Liver (tissue), 9 donors: ENCODE results near the gene GHRHR. TPM values are rescaled to one million over a fixed set of nuclear protein-coding genes. Genes with fewer than 3 reads are reported as not detected.

ENCODE experiments used
- DNase-seq: peaks from one replicate; pipeline ENCODE4 v3.0.0-alpha.2; 2017; ENCODE audit warnings: low spot score
- H3K27ac ChIP-seq, 2 donors: one replicate each; pipeline ENCODE4 v1.7.0; 2013; ENCODE audit warnings: inconsistent platforms in 2 of 2, low read length in 2 of 2, control low read depth in 1 of 2, low read depth in 1 of 2, mild to moderate bottlenecking in 1 of 2
- H3K27me3 ChIP-seq, 4 donors: one replicate each; pipeline versions ENCODE4 v1.6.1 to v1.7.0; 2013; ENCODE audit warnings: low read length in 3 of 4, inconsistent platforms in 1 of 4, mild to moderate bottlenecking in 1 of 4, moderate library complexity in 1 of 4; ENCODE audit not compliant: control insufficient read depth in 4 of 4, insufficient read depth in 4 of 4
- H3K36me3 ChIP-seq, 4 donors: one replicate each; pipeline versions ENCODE4 v1.6.1 to v1.7.0; 2013; ENCODE audit warnings: low read length in 3 of 4, mild to moderate bottlenecking in 3 of 4, low read depth in 1 of 4, moderate library complexity in 1 of 4; ENCODE audit not compliant: control insufficient read depth in 4 of 4, insufficient read depth in 3 of 4
- H3K4me1 ChIP-seq, 4 donors: one replicate each; pipeline versions ENCODE4 v1.6.1 to v1.7.0; 2013; ENCODE audit warnings: low read length in 3 of 4, mild to moderate bottlenecking in 3 of 4, moderate library complexity in 1 of 4; ENCODE audit not compliant: control insufficient read depth in 4 of 4, insufficient read depth in 4 of 4
- H3K4me3 ChIP-seq, 3 donors: one replicate each; pipeline versions ENCODE4 v1.6.1 to v1.7.0; 2013; ENCODE audit warnings: low read length in 3 of 3, control low read depth in 1 of 3, low read depth in 1 of 3, mild to moderate bottlenecking in 1 of 3
- H3K9ac ChIP-seq, 2 donors: one replicate each; pipeline ENCODE4 v1.7.0; 2013; ENCODE audit warnings: low read length in 2 of 2, mild to moderate bottlenecking in 2 of 2, moderate library complexity in 2 of 2, control low read depth in 1 of 2, low read depth in 1 of 2
- H3K9me3 ChIP-seq, 4 donors: one replicate each; pipeline versions ENCODE4 v1.6.1 to v1.7.0; 2013; ENCODE audit warnings: low read length in 3 of 4; ENCODE audit not compliant: control insufficient read depth in 4 of 4
- CTCF ChIP-seq: fragments of 150-350 bp; IDR thresholded peaks from 2 replicates; pipeline ENCODE4 v1.5.1; 2017; ENCODE audit warnings: improper control_type of control experiment, low read depth, low read length; ENCODE audit not compliant: missing input control
- FOXA1 ChIP-seq: IDR thresholded peaks from 2 replicates; pipeline ENCODE4 v1.6.1; 2016; ENCODE audit warnings: antibody characterized with exemption
- FOXA2 ChIP-seq: IDR thresholded peaks from 2 replicates; pipeline ENCODE4 v1.6.1; 2016; ENCODE audit warnings: antibody characterized with exemption
- HNF4G ChIP-seq: IDR thresholded peaks from 2 replicates; pipeline ENCODE4 v1.6.1; 2016; ENCODE audit warnings: antibody characterized with exemption
- MAX ChIP-seq: IDR thresholded peaks from 2 replicates; pipeline ENCODE4 v1.6.1; 2016; ENCODE audit warnings: antibody characterized with exemption
- NR2F2 ChIP-seq: IDR thresholded peaks from 2 replicates; pipeline ENCODE4 v1.6.1; 2016; ENCODE audit warnings: antibody characterized with exemption
- RAD21 ChIP-seq, 2 donors: IDR thresholded peaks; 2 replicates each; pipeline ENCODE4 v1.6.1; 2016; ENCODE audit warnings: antibody characterized with exemption in 2 of 2, mild to moderate bottlenecking in 2 of 2
- REST ChIP-seq: IDR thresholded peaks from 2 replicates; pipeline ENCODE4 v1.6.1; 2016; ENCODE audit warnings: antibody characterized with exemption, mild to moderate bottlenecking
- RXRA ChIP-seq, 2 donors: IDR thresholded peaks; 2 replicates each; pipeline ENCODE4 v1.6.1; 2017 to 2018; ENCODE audit warnings: antibody characterized with exemption in 2 of 2, mild to moderate bottlenecking in 1 of 2
- SP1 ChIP-seq: IDR thresholded peaks from 2 replicates; pipeline ENCODE4 v1.6.1; 2018; ENCODE audit warnings: antibody characterized with exemption, mild to moderate bottlenecking
- ZBTB33 ChIP-seq: IDR thresholded peaks from 2 replicates; pipeline ENCODE4 v1.6.1; 2016; ENCODE audit warnings: antibody characterized with exemption
- WGBS: extraction: QIAGEN DNeasy Blood & Tissue Kit; methylation state at CpG from one replicate; pipeline ENCODE4 v1.1.7; 2013; 5-methylcytosine and 5-hydroxymethylcytosine counted together
- polyA plus RNA-seq, 2 donors: library from polyadenylated mRNA; stranded (reverse) in 1 of 2; unstranded in 1 of 2; fragments of 200-250 nt in 1 of 2; fragments of >200 nt in 1 of 2; fragmentation: Nextera tagmentation in 1 of 2; extraction: Ambion mirVana in 1 of 2; gene quantifications; one replicate each; pipeline versions ENCODE4 v1.2.1 to v1.2.3, GENCODE V29; 2013 to 2015
- total RNA-seq, 2 donors: library from RNA; depleted of rRNA; stranded (reverse); fragments of >200 nt; gene quantifications; one replicate each; pipeline ENCODE4 v1.2.3, GENCODE V29; 2014
- TF ChIP-seq, protein P1 (sequence below): IDR thresholded peaks from 2 replicates; pipeline ENCODE4 v1.6.1; 2016; ENCODE audit warnings: antibody characterized with exemption
- donor health status: healthy.
- donor health status: healthy.
- donor health status: healthy.
- donor health status: healthy.
- donor health status: healthy.

Gene GHRHR
- total and polyA plus RNA-seq, 4 donors: 0.46 to 0.50 TPM; not detected in 2

- DNase-seq: no peak
- no peaks in the 10 kb centered on the region for H3K36me3 ChIP-seq
- no peaks in the 10 kb centered on the region for H3K4me1 ChIP-seq
- no peaks in the 10 kb centered on the region for H3K27me3 ChIP-seq
- no peaks in the 10 kb centered on the region for H3K9me3 ChIP-seq
- H3K9ac ChIP-seq: no peak overlapping the region
- 80% methylated on average over 1 of the region's 1 CpG for WGBS
- H3K27ac ChIP-seq: no peak overlapping the region
- TF ChIP-seq MAX: no peak
- no peak for TF ChIP-seq RXRA (IDR thresholded peaks at IDR 0.05)
- no peak for TF ChIP-seq CTCF
- no peak for TF ChIP-seq SP1
- TF ChIP-seq FOXA2: no peak
- H3K4me3 ChIP-seq: no peak overlapping the region
Observed at GRCh38 chr7:31019509-31019908, 55.8 kb downstream of the GHRHR start.

GRCh38 chr7:31020161-31020560, 56.4 kb downstream of the GHRHR start:
- Histone ChIP-seq H3K27me3 (no peaks in the 10 kb centered on the region), H3K4me1 (no peaks in the 10 kb centered on the region), H3K36me3 (no peaks in the 10 kb centered on the region), H3K9ac (no peak overlapping the region), H3K4me3 (no peak overlapping the region), H3K27ac (no peak overlapping the region), H3K9me3 (no peaks in the 10 kb centered on the region)
- TF ChIP-seq, protein P1, sequence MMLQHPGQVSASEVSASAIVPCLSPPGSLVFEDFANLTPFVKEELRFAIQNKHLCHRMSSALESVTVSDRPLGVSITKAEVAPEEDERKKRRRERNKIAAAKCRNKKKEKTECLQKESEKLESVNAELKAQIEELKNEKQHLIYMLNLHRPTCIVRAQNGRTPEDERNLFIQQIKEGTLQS: no peak
- TF ChIP-seq REST: no peak
- no peak for TF ChIP-seq HNF4G
- TF ChIP-seq SP1: no peak
- TF ChIP-seq ZBTB33: no peak
- 79% methylated on average over 3 of the region's 3 CpGs for WGBS
- DNase-seq: no peak

- no peak for DNase-seq
- H3K4me1 ChIP-seq: no peaks in the 10 kb centered on the region
- H3K9me3 ChIP-seq: no peaks in the 10 kb centered on the region
- no peaks in the 10 kb centered on the region for H3K36me3 ChIP-seq
- H3K27ac ChIP-seq: no peak overlapping the region
- H3K27me3 ChIP-seq: no peaks in the 10 kb centered on the region
- WGBS: 72% methylated on average over 3 of the region's 3 CpGs
- no peak overlapping the region for H3K9ac ChIP-seq
- H3K4me3 ChIP-seq: no peak overlapping the region
- TF ChIP-seq MAX (no peak), RXRA (IDR thresholded peaks at IDR 0.05) (no peak), NR2F2 (no peak), FOXA1 (no peak), RAD21 (IDR thresholded peaks at IDR 0.05) (no peak)
Observed at GRCh38 chr7:31020652-31021051, 56.9 kb downstream of the GHRHR start.
